B cell (primary cell): Measurements from ENCODE around the gene RTKN. TPM values are rescaled to one million over a fixed set of nuclear protein-coding genes. Genes with fewer than 3 reads are reported as not detected.

Experiments used
- ATAC-seq: fragments of 200-7000 bp; cut with Tn5 transposase; one replicate; pipeline ENCODE4 v1.10.0; 2021; ENCODE audit warnings: low read depth, mild to moderate bottlenecking, moderate number of reproducible peaks, moderate library complexity
- CTCF ChIA-PET: fragments of 350-600 bp; sonication (Branson Sonifier 250); formaldehyde crosslinking; loops from one replicate; lab custom pipeline; 2021; ENCODE audit warnings: antibody characterized with exemption, inconsistent platforms; lab: Charles Lee
- POLR2A ChIA-PET: fragments of 350-600 bp; sonication (Branson Sonifier 250); formaldehyde crosslinking; loops from one replicate; lab custom pipeline; 2021; ENCODE audit warnings: antibody characterized with exemption; lab: Charles Lee
- DNase-seq: peaks from one replicate; pipeline ENCODE4 v3.0.0; 2013
- H2AFZ ChIP-seq: 2 replicates; pipeline ENCODE4 v1.6.1; 2012; ENCODE audit warnings: mild to moderate bottlenecking, low read depth, low read length; ENCODE audit not compliant: insufficient read depth, poor library complexity, severe bottlenecking
- H3K27ac ChIP-seq, 2 donors: 1 replicate in 1 of 2; 2 replicates in 1 of 2; pipeline ENCODE4 v1.5.1; 2012 to 2013; ENCODE audit warnings: low read length in 2 of 2, mild to moderate bottlenecking in 2 of 2, moderate library complexity in 1 of 2
- H3K27me3 ChIP-seq, 4 experiments: fragments of 200-600 bp in 1 of 4; sonication (generic) in 1 of 4; replicated peaks in 1 of 4; 1 replicate in 2 of 4; 2 replicates in 2 of 4; pipeline versions ENCODE4 v1.6.1 to v1.7.0; 2013 to 2016; ENCODE audit warnings: low read length in 3 of 4, mild to moderate bottlenecking in 2 of 4, mixed read lengths in 1 of 4, moderate library complexity in 1 of 4; ENCODE audit not compliant: insufficient read depth in 4 of 4, control insufficient read depth in 3 of 4; ENCODE audit errors: control extremely low read depth in 1 of 4
- H3K36me3 ChIP-seq, 2 experiments: replicated peaks in 1 of 2; 1 replicate in 1 of 2; 2 replicates in 1 of 2; pipeline versions ENCODE4 v1.6.1 to v1.7.1; 2013; ENCODE audit warnings: low read length in 1 of 2; ENCODE audit not compliant: insufficient read depth in 2 of 2, control insufficient read depth in 1 of 2; ENCODE audit errors: control extremely low read depth in 1 of 2, extremely low read depth in 1 of 2
- H3K4me1 ChIP-seq, 2 donors: fragments of 200-600 bp in 1 of 2; sonication (generic) in 1 of 2; 1 replicate in 1 of 2; 2 replicates in 1 of 2; pipeline versions ENCODE4 v1.5.1 to v1.6.1; 2013 to 2017; ENCODE audit warnings: low read length in 2 of 2; ENCODE audit not compliant: control insufficient read depth in 2 of 2, insufficient read depth in 2 of 2
- H3K4me2 ChIP-seq: replicated peaks from 2 replicates; pipeline ENCODE3; 2012; ENCODE audit warnings: mild to moderate bottlenecking, low read depth, low read length; ENCODE audit not compliant: poor library complexity, severe bottlenecking
- H3K4me3 ChIP-seq, 5 experiments: fragments of 200-600 bp in 1 of 5; sonication (generic) in 1 of 5; 1 replicate in 3 of 5; 2 replicates in 2 of 5; pipeline versions ENCODE4 v1.5.1 to v1.7.0; 2011 to 2016; ENCODE audit warnings: low read length in 4 of 5, mild to moderate bottlenecking in 4 of 5, low read depth in 2 of 5, control low read depth in 1 of 5, moderate library complexity in 1 of 5; ENCODE audit not compliant: insufficient read depth in 1 of 5; ENCODE audit errors: control extremely low read depth in 1 of 5, extremely low read depth in 1 of 5
- H3K79me2 ChIP-seq: fragments of 200-600 bp; sonication (generic); one replicate; pipeline ENCODE4 v1.6.0; 2016; ENCODE audit warnings: low read length; ENCODE audit not compliant: control insufficient read depth, insufficient read depth
- H3K9ac ChIP-seq: fragments of 200-600 bp; sonication (generic); 2 replicates; pipeline ENCODE4 v1.6.1; 2017; ENCODE audit warnings: mild to moderate bottlenecking, low read length, moderate library complexity
- H3K9me3 ChIP-seq, 3 donors: one replicate each; pipeline versions ENCODE4 v1.6.1 to v1.7.1; 2013; ENCODE audit warnings: low read length in 2 of 3; ENCODE audit not compliant: control insufficient read depth in 2 of 3, insufficient read depth in 1 of 3; ENCODE audit errors: control extremely low read depth in 1 of 3
- H4K20me1 ChIP-seq: 2 replicates; pipeline ENCODE4 v1.6.0; 2012; ENCODE audit warnings: mild to moderate bottlenecking, low read length; ENCODE audit not compliant: insufficient read depth, control insufficient read depth, poor library complexity, severe bottlenecking
- H3K27ac Mint-ChIP-seq: one replicate; pipeline ENCODE4 v1.8.0; 2021; ENCODE audit warnings: mixed read lengths
- H3K27me3 Mint-ChIP-seq: one replicate; pipeline ENCODE4 v1.8.0; 2021; ENCODE audit warnings: mixed read lengths
- H3K4me1 Mint-ChIP-seq: one replicate; pipeline ENCODE4 v1.8.0; 2021; ENCODE audit warnings: mixed read lengths
- H3K4me3 Mint-ChIP-seq: one replicate; pipeline ENCODE4 v1.8.0; 2021; ENCODE audit warnings: mixed read lengths
- H3K9me3 Mint-ChIP-seq: one replicate; pipeline ENCODE4 v1.8.0; 2022; ENCODE audit warnings: mixed read lengths; ENCODE audit not compliant: insufficient read depth
- CTCF ChIP-seq: fragments of 200-600 bp; IDR thresholded peaks from one replicate; pipeline ENCODE4 v1.8.0; 2022; ENCODE audit warnings: antibody characterized with exemption, mild to moderate bottlenecking
- EZH2 ChIP-seq: IDR thresholded peaks from 2 replicates; pipeline ENCODE4 v1.6.1; 2012; ENCODE audit warnings: borderline replicate concordance, low read depth, mild to moderate bottlenecking, moderate library complexity, low read length; ENCODE audit not compliant: insufficient read depth, poor library complexity, severe bottlenecking
- WGBS: methylation state at CpG from one replicate; pipeline ENCODE4 v1.1.5; 2013; ENCODE audit warnings: missing lambda C conversion rate; ENCODE audit not compliant: insufficient coverage; 5-methylcytosine and 5-hydroxymethylcytosine counted together
- intact Hi-C: fragments of 100-400 bp; cut with micrococcal nuclease; formaldehyde crosslinking; loops from one replicate; pipeline ENCODE4 v1.10.0; 2022
- polyA plus RNA-seq: library from polyadenylated mRNA; depleted of rRNA; stranded (reverse); fragments of >200 nt; gene quantifications from 2 replicates; pipeline ENCODE4 v1.2.3, GENCODE V29; 2012
- total RNA-seq, 2 donors: library from RNA; stranded (reverse); fragments of 120-200 nt in 1 of 2; gene quantifications; 1 replicate in 1 of 2; 2 replicates in 1 of 2; pipeline versions ENCODE4 v1.2.3 to v1.2.4, GENCODE V29; 2013 to 2022

Gene RTKN
- total and polyA plus RNA-seq, 2 donors (not counting 1 experiment from before 2014, with no cell fraction given): 5.1 to 10.5 TPM

GRCh38 chr2:74489906-74490305 is 48.2 kb upstream of the RTKN start:
- no peak overlapping the region for H3K9ac ChIP-seq
- no peak overlapping the region for H3K27ac ChIP-seq
- no peaks in the 10 kb centered on the region for H3K27me3 Mint-ChIP-seq
- ATAC-seq (no peak), DNase-seq (no peak)
- WGBS: no CpG with 5 or more reads among the region's 9 CpGs
- POLR2A ChIA-PET: no interaction called here
- H3K4me3 ChIP-seq: no peak overlapping the region
- H3K4me2 ChIP-seq: no peak overlapping the region
- no peak overlapping the region for H3K27ac Mint-ChIP-seq
- H3K9me3 Mint-ChIP-seq: no peaks in the 10 kb centered on the region
- no peak for TF ChIP-seq CTCF
- TF ChIP-seq EZH2: no peak
- CTCF ChIA-PET: interaction anchor here (1.3 kb wide), 1 partner anchor 12 kb away, joined by 3 read pairs; no protein-coding TSS in a partner anchor
- H3K36me3 ChIP-seq: peaks cover 0 to 72% of the 10 kb centered on the region in 2 experiments
- peaks cover 4% of the 10 kb centered on the region for H3K4me1 Mint-ChIP-seq
- H3K79me2 ChIP-seq: peaks cover 26% of the 10 kb centered on the region
- H3K9me3 ChIP-seq: no peaks in the 10 kb centered on the region
- H3K27me3 ChIP-seq: no peaks in the 10 kb centered on the region
- H2AFZ ChIP-seq: no peak overlapping the region
- intact Hi-C loops: no loop called here
- H4K20me1 ChIP-seq: peaks cover 36% of the 10 kb centered on the region
- no peak overlapping the region for H3K4me3 Mint-ChIP-seq
- no peaks in the 10 kb centered on the region for H3K4me1 ChIP-seq

DNA sequence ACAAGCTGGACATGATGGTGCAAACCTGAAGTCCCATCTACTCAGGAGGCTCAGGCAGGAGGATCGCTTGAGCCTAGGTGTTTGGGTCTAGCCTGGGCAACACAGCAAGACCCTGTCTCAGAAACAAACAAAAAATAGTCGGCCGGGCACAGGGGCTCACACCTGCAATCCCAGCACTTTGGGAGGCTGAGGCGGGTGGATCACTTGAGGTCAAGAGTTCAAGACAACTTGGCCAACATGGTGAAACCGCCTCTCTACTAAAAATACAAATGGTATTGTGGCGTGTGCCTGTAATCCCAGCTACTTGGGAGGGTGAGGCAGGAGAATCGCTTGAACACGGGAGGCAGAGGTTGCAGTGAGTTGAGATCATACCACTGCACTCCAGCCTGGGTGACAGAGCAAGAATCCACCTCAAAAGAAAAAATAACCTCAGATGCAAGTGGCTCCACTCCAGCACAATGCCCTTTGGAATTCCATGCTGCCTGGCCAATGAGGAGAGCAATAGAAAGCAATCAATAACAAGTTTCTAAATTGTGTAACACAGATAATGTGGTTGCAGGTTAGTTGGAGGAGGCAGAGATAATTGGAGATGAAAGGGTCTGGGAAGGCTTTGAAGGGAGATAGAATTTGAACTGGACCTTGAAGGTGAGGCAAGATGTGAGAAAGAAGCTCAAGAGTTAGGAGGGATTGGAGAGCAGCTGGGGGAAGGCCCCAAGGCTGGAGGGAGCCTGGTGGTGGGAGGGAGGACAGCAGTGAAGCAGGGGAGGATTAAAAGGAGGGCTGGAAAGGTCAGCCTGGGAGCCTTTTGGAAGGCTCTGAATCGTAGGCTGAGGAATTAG is 47.1 kb upstream of the RTKN start:
- no peaks in the 10 kb centered on the region for H3K9me3 Mint-ChIP-seq
- ATAC-seq (no peak), DNase-seq (no peak)
- Histone ChIP-seq H3K9ac (no peak overlapping the region), H3K36me3 (peaks cover 0 to 65% of the 10 kb centered on the region in 2 experiments), H2AFZ (no peak overlapping the region), H3K9me3 (no peaks in the 10 kb centered on the region), H3K79me2 (peaks cover 35% of the 10 kb centered on the region), H3K4me2 (no peak overlapping the region), H3K27ac (no peak overlapping the region), H3K4me3 (no peak overlapping the region), H3K27me3 (no peaks in the 10 kb centered on the region), H4K20me1 (peaks cover 40% of the 10 kb centered on the region), H3K4me1 (peaks cover under 1 to 4% of the 10 kb centered on the region in 2 donors)
- CTCF ChIA-PET: interaction anchor here (0.9 to 1.3 kb wide), 3 partner anchors 13 to 99 kb away, joined by 3 read pairs; no protein-coding TSS in a partner anchor
- peaks cover 6% of the 10 kb centered on the region for H3K4me1 Mint-ChIP-seq
- POLR2A ChIA-PET: no interaction called here
- no peak overlapping the region for H3K27ac Mint-ChIP-seq
- WGBS: 97% methylated on average over 6 of the region's 9 CpGs
- no peaks in the 10 kb centered on the region for H3K27me3 Mint-ChIP-seq
- intact Hi-C loops: no loop called here
- H3K4me3 Mint-ChIP-seq: no peak overlapping the region
- TF ChIP-seq CTCF (no peak), EZH2 (no peak)
